Esophagus muscularis mucosa (tissue), 4 donors: ENCODE results near the gene HOMER2. TPM values are rescaled to one million over a fixed set of nuclear protein-coding genes. Genes with fewer than 3 reads are reported as not detected.

Source experiments
- DNase-seq: peaks from one replicate; pipeline ENCODE4 v3.0.0-alpha.2; 2017; ENCODE audit errors: extremely low spot score
- H3K27ac ChIP-seq, 4 donors: fragments of 200-600 bp; sonication (generic); replicated peaks in 1 of 4; 1 replicate in 3 of 4; 2 replicates in 1 of 4; pipeline ENCODE4 v1.5.1; 2016 to 2019; ENCODE audit warnings: mild to moderate bottlenecking in 1 of 4
- H3K27me3 ChIP-seq, 4 donors: fragments of 200-600 bp; sonication (generic); one replicate each; pipeline versions ENCODE4 v1.5.1 to v1.6.0; 2016 to 2019
- H3K36me3 ChIP-seq, 4 donors: fragments of 200-600 bp; sonication (generic); one replicate each; pipeline ENCODE4 v1.5.1; 2016 to 2019
- H3K4me1 ChIP-seq, 4 donors: fragments of 200-600 bp; sonication (generic); one replicate each; pipeline ENCODE4 v1.5.1; 2016 to 2019
- H3K4me3 ChIP-seq, 4 donors: fragments of 200-600 bp; sonication (generic); 1 replicate in 2 of 4; 2 replicates in 2 of 4; pipeline ENCODE4 v1.5.1; 2016 to 2019; ENCODE audit warnings: mild to moderate bottlenecking in 4 of 4, moderate library complexity in 1 of 4
- H3K9me3 ChIP-seq, 4 donors: fragments of 200-600 bp; sonication (generic); 1 replicate in 3 of 4; 2 replicates in 1 of 4; pipeline ENCODE4 v1.5.1; 2016 to 2019
- CTCF ChIP-seq, 3 experiments: fragments of 200-600 bp in 2 of 3; fragments of 450-650 bp in 1 of 3; sonication (generic) in 2 of 3; IDR thresholded peaks; one replicate each; pipeline ENCODE4 v1.5.1; 2017 to 2019; ENCODE audit warnings: antibody characterized with exemption in 3 of 3, mild to moderate bottlenecking in 2 of 3, moderate library complexity in 1 of 3
- EP300 ChIP-seq: sonication (generic); formaldehyde crosslinking; IDR thresholded peaks from one replicate; pipeline ENCODE4 v1.6.1; 2017; ENCODE audit warnings: antibody characterized with exemption
- POLR2A ChIP-seq: fragments of 450-650 bp; IDR thresholded peaks from one replicate; pipeline ENCODE4 v1.6.1; 2017; ENCODE audit warnings: antibody characterized with exemption, moderate library complexity, mild to moderate bottlenecking, low read depth
- POLR2AphosphoS5 ChIP-seq, 2 donors: sonication (generic); formaldehyde crosslinking; IDR thresholded peaks; one replicate each; pipeline ENCODE4 v1.6.1; 2017; ENCODE audit warnings: antibody characterized with exemption in 2 of 2
- WGBS: methylation state at CpG from one replicate; pipeline ENCODE4 v1.1.5; 2018; 5-methylcytosine and 5-hydroxymethylcytosine counted together
- intact Hi-C: fragments of 100-400 bp; cut with DNase I; formaldehyde crosslinking; loops from one replicate; pipeline ENCODE4 v1.15.1; 2023
- total RNA-seq, 4 donors: library from RNA; depleted of rRNA; stranded (reverse); fragments of >200 nt; gene quantifications; one replicate each; pipeline versions ENCODE4 v1.1.0 to v1.2.1, GENCODE V29; 2016

Gene HOMER2
- total RNA-seq, 4 donors from 2014 or later, result 13.3 to 54.8 (median 25.8) TPM

DNA sequence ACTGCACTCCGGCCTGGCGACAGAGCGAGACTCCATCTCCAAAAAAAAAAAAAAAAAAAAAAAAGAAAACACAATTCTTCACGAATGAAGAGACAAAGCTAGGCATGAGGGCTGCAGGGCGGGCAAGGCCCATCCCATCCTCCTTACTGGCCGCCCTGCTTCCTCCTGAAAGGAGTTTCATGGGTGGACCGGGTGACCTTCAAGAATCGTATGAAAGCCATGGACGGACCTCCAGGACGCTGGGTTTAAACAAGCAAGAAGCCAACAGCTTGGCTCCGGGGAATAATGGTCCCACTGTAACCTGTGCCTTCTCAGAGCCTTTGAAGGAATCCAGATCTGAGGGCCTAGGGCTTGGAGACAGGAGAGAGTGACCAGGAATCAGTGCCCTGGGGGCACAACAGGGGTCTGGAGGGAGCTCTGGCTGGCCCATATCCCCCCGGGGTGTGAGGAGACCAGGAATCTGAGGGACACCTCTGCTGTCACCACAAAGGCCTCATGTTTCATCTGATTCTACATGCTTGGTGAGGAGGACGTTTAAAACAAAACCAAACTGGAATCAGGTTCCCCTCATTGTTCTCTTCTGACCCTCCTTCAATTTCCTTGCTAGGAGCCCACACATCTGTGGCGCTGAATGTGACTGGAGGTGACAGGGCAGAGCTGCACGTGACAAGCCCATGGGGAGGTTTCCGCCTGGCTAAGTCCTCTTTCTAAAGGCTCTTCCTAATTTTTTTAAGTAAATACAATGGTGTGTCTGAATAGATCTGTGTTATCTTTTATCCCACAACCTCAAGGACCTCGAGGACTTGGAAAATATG lies 97.0 kb downstream of the HOMER2 start:
- Histone ChIP-seq H3K4me3 (no peak overlapping the region), H3K27me3 (no peaks in the 10 kb centered on the region), H3K9me3 (no peaks in the 10 kb centered on the region), H3K36me3 (peaks cover 0 to 22% (median 6%) of the 10 kb centered on the region in 4 donors), H3K4me1 (no peaks in the 10 kb centered on the region), H3K27ac (no peak overlapping the region)
- intact Hi-C loops, result no loop called here
- 78% methylated on average over 16 of the region's 17 CpGs for WGBS
- no peak for DNase-seq
- TF ChIP-seq POLR2AphosphoS5 (IDR thresholded peaks at IDR 0.05) (no peak), POLR2A (no peak), EP300 (no peak), CTCF (IDR thresholded peaks at IDR 0.05) (no peak)

- WGBS, result 79% methylated on average over 7 of the region's 21 CpGs
- Histone ChIP-seq H3K27me3 (no peaks in the 10 kb centered on the region), H3K4me3 (no peak overlapping the region), H3K36me3 (peaks cover 0 to 22% (median 6%) of the 10 kb centered on the region in 4 donors), H3K4me1 (peaks cover 6 to 8% (median 7%) of the 10 kb centered on the region in 4 donors), H3K9me3 (no peaks in the 10 kb centered on the region), H3K27ac (no peak overlapping the region)
- intact Hi-C loops, result loop anchor here (5.0 kb wide), 1 partner anchor 148 kb away; no protein-coding TSS in a partner anchor
- no peak for DNase-seq
- TF ChIP-seq CTCF (IDR thresholded peaks at IDR 0.05) (no peak), POLR2A (no peak), POLR2AphosphoS5 (IDR thresholded peaks at IDR 0.05) (no peak), EP300 (no peak)
Measured at GRCh38 chr15:82854554-82854953, 98.0 kb downstream of the HOMER2 start.

DNA sequence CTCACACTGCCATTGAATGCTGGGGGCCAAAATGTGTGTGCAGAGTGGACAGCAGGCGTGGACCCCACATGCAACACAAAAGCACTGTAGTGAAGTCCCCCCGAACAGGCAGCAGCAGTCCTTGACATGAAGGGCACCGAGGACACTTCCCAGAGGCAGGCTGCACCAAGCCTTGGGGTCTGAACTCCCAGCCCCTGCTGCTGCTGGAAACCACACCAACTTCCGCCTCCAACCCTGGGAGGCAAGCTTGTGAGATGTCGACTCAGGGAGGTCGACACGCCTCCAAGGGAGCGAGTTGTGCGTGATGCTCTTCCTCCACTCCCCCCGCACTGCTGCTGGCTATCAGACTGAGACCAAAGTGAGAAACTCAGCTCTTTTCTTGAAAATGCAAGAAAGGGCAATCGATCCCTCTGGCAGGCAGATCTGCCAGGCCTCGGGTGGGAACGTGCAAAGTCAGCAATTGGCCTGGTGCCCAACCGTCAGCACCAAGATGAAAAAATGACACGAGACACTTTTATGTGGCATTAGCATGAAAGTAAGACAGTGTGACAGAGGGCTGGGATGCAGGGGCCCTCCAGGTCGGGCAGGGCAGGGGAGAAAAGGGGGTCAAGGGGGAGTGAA lies 99.5 kb downstream of the HOMER2 start:
- no peak for TF ChIP-seq POLR2A
- TF ChIP-seq EP300, result no peak
- TF ChIP-seq POLR2AphosphoS5 (IDR thresholded peaks at IDR 0.05), result no peak
- TF ChIP-seq CTCF (IDR thresholded peaks at IDR 0.05), result no peak
- Histone ChIP-seq H3K27me3 (no peaks in the 10 kb centered on the region), H3K27ac (no peak overlapping the region), H3K9me3 (no peaks in the 10 kb centered on the region), H3K36me3 (peaks cover 0 to 18% (median 4%) of the 10 kb centered on the region in 4 donors), H3K4me3 (no peak overlapping the region), H3K4me1 (peaks cover 6 to 15% (median 13%) of the 10 kb centered on the region in 4 donors)
- DNase-seq, result no peak
- WGBS, result 66% methylated on average over 16 of the region's 16 CpGs
- intact Hi-C loops, result loop anchor here (5.0 kb wide), 1 partner anchor 149 kb away; no protein-coding TSS in a partner anchor

DNA sequence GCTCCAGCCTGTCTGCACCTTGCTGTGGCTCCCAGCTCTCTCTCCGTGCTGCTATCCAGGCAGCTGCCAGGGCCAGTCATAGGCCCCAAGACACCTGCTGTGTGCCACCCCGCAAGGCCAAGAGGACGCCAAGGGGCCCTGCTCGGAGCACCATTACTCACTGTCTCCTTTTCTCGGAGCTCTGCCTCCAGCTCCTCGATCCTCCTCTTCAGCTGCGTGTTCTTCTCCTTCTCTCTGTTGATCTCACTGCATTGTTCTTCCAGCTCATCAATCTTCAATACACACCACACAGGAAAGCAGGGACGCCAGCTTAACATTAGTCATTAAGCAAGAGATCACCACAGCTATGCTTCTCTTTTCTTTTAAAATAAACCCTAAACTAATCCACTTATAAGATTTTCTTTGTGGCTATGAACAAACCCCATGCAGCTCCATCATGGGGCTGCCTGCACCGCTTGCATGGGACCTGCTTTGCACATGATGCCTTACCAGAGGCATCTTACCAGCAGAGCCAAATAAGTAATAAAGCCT lies 100.5 kb downstream of the HOMER2 start:
- DNase-seq, result peak; percentile 50
- WGBS, result 82% methylated on average over 9 of the region's 9 CpGs
- intact Hi-C loops, result loop anchor here (5.0 kb wide), 1 partner anchor 150 kb away; no protein-coding TSS in a partner anchor

More for the DNA sequence above, 100.5 kb downstream of the HOMER2 start:
- Histone ChIP-seq H3K4me3 (no peak overlapping the region), H3K4me1 (peaks cover 6 to 15% (median 13%) of the 10 kb centered on the region in 4 donors), H3K9me3 (no peaks in the 10 kb centered on the region), H3K36me3 (peaks cover 0 to 23% (median 4%) of the 10 kb centered on the region in 4 donors), H3K27ac (no peak overlapping the region), H3K27me3 (no peaks in the 10 kb centered on the region)
- TF ChIP-seq POLR2A, result no peak
- TF ChIP-seq EP300, result no peak
- TF ChIP-seq CTCF (IDR thresholded peaks at IDR 0.05), result no peak
- TF ChIP-seq POLR2AphosphoS5 (IDR thresholded peaks at IDR 0.05), result no peak
